GM04504 (cell line): ENCODE results near the gene PRLR.
"Not testable (repeated sequence)": the region's sequence is repeated elsewhere in the genome, so short reads cannot be mapped to it uniquely, and the experiment has no call there.

Source experiments
- DNase-seq: peaks from one replicate; pipeline ENCODE4 v3.0.0-alpha.2; 2012; ENCODE audit warnings: low read depth

Gene PRLR

GRCh38 chr5:35195472-35195852 lies 34.8 kb downstream of the PRLR start:
- no peak for DNase-seq

- no peak for DNase-seq
Observed at GRCh38 chr5:35194635-35195471, 35.4 kb downstream of the PRLR start.

- DNase-seq: no peak
Observed at GRCh38 chr5:35192506-35192905, 37.8 kb downstream of the PRLR start.

GRCh38 chr5:35189801-35190200 lies 40.5 kb downstream of the PRLR start:
- not testable (repeated sequence) for DNase-seq

- no peak for DNase-seq
Observed at GRCh38 chr5:35188031-35188457, 42.2 kb downstream of the PRLR start.

- not testable (repeated sequence) for DNase-seq
Observed at GRCh38 chr5:35187621-35188020, 42.7 kb downstream of the PRLR start.

DNA sequence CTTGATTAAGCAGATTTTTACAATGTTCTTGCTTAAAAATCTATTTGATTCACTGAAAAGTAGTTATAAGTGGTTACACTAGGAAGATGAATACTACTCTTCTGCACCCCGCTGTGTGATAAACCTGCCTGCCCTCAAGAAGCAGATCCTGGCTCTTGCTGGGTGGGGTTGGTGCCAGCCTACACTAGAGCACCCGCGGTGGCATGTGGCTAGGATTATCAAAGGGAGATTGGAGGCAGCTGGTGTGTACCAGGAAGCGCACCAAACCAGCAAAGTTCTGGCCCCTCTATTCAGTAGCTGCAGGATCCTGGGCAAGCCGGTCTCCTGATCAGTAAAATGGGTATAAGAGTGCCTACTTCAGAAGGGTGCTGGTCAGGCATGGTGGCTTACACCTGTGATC lies 43.5 kb downstream of the PRLR start:
- no peak for DNase-seq

DNA sequence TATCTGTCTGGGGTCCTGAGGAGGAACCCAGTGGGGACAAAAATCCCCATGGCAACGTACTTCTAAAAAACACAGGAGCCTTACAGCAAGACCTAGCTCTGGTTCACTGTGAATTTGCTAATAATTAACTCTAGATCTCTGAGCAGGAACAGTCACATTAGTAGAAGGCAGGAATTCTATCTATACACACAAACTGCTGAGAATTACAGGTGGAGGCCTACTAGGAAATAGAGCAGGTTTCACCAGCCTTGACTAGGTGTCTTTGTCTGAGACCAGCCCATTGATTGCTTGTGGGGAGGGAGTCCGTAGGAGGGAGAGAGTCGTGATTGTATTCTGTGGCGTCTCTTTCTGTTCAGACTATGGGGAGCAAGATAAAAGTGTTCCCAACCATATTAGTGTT lies 44.8 kb downstream of the PRLR start:
- DNase-seq: no peak

GRCh38 chr5:35183556-35183955 lies 46.7 kb downstream of the PRLR start:
- no peak for DNase-seq

GRCh38 chr5:35182910-35183535 lies 47.3 kb downstream of the PRLR start:
- peak; percentile 46 for DNase-seq

GRCh38 chr5:35182486-35182885 lies 47.8 kb downstream of the PRLR start:
- no peak for DNase-seq

DNA sequence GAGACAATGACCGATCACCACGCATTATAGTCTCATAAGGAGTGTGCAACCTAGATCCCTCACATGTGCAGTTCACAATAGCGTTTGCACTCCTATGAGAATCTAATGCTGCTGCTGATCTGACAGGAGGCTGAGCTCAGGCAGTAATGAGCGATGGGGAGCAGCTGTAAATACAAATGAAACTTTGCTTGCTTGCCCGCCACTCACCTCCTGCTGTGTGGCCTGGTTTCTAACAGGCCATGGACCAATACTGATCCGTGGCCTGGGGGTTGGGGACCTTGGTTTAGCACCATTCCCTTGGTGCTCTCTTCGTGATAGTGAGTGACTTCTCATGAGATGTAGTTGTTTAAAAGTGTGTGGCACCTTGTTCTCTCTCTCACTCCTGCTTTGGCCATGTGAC lies 50.2 kb downstream of the PRLR start:
- DNase-seq: no peak

DNA sequence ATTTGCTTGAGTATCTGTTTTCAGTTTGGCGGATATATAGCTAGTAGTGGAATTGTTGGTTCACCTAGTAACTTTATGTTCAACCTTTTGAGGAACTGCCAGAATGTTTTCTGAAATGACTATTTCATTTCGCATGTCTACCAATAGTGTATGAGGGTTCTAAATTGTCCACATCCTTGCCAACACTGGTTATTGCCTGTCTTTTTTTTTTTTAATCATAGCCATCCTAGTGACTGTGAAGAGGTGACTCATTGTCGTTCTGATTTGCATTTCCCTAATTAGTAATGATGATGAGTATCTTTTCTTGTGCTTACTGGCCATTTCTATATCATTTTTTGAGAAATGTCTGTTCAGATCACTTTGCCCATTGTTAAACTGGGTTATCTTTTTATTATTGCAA lies 52.5 kb downstream of the PRLR start:
- DNase-seq: no peak

DNA sequence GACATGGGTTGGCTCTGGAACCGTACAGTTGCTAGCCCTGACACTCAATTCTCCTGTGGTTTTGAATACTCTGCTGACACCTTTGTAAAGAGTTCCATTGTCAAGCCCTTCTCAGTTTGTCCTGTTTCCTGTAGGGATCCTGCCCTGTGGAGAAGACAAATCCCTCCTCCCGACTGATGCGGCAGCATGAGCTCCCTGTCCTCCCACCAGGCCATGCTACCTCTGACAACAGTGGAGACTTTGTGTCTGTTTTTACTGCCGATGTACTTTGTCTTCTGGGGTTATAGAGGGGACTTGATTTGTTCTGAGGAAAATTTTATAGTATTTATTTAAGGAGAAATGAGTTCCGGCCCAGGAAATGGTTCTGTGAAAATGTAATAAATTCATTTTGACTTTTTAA lies 57.8 kb downstream of the PRLR start:
- no peak for DNase-seq

DNA sequence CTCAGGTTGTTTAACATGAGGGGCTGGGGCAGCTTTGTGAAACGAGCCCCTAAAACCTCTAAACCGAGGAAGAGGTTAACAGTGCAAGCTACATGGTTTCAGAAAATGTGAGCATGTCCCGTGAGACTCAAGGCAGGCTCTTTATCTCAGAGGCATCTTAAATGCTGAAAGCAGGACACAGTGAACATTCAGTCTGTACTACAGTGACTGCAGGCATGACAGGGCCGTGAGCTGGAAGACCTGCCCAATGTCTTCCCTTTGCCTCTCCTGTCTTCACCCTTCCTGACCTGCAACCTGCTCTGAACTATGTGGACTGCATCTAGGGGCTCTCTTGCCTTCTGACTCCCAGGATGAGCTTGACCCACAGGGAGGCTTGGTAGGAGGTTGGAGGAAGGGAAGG lies 58.3 kb downstream of the PRLR start:
- no peak for DNase-seq

DNA sequence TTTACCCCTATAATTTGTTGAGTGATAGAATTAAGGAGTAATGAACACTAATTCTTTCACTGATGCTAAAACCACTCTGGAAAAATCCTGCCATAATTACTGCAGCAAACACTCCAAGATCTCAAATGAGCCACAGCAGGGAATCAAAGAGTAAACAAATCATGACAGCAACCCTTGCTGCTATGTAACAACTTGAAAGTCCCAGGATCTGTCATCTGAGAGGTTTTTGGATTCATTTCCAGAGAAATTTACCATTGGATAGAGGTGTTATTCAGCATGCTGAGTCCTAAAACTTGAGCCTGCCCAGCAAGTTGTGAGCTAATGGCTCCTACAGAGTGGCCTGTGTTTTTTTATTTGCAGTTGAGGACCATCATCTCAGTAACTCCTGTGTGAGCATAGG lies 59.2 kb downstream of the PRLR start:
- no peak for DNase-seq

DNA sequence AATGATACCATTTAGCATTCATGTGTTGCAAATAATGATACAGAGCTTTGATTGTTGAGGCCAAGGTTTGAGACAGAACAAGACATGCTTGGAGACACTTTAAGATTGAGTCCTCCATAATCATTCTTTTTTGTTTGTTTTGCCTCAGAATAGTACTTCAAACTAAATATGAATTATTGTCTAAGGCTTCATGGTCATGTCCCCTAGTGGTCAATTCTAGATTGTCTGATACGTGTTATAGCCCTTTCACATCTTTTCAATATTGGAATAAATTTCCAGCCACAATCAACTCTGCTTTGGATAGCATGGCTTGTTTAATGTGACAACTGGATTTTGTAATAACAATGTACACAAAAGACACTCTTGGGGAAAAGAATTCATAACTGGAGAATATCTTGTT lies 64.2 kb downstream of the PRLR start:
- DNase-seq: no peak

DNA sequence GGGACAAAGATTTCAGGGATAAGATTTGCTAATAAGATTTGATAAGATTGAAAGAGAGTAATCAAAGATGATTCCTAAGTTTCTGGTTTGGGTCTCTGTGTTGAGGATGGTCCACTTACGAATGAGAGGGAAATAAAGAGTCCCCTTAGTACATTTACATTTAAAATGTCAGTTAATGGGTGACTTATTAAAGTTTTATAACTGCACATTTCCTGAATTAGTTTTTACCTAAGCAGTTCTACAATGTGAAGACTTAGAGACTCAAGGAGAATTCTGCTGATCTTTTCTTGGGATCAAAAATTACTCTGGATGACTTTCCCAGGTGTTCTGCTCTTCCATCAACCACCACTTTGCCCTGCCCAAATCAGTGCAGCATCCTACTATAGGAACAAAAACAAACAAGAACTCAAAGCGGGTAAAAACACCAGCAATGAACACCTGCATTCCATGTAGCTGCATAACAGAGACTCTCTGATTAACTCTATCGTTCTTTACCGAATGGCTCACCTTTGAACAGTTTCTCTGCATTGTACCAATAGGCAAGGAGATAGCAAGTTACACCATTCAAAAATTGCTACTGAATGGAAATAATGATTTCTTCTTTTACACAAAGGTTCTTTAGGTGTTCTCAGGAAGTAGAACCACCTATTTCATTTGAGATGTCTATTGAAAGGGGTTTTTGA lies 65.3 kb downstream of the PRLR start:
- no peak for DNase-seq

GRCh38 chr5:35163710-35164033 lies 66.6 kb downstream of the PRLR start:
- DNase-seq: no peak

DNA sequence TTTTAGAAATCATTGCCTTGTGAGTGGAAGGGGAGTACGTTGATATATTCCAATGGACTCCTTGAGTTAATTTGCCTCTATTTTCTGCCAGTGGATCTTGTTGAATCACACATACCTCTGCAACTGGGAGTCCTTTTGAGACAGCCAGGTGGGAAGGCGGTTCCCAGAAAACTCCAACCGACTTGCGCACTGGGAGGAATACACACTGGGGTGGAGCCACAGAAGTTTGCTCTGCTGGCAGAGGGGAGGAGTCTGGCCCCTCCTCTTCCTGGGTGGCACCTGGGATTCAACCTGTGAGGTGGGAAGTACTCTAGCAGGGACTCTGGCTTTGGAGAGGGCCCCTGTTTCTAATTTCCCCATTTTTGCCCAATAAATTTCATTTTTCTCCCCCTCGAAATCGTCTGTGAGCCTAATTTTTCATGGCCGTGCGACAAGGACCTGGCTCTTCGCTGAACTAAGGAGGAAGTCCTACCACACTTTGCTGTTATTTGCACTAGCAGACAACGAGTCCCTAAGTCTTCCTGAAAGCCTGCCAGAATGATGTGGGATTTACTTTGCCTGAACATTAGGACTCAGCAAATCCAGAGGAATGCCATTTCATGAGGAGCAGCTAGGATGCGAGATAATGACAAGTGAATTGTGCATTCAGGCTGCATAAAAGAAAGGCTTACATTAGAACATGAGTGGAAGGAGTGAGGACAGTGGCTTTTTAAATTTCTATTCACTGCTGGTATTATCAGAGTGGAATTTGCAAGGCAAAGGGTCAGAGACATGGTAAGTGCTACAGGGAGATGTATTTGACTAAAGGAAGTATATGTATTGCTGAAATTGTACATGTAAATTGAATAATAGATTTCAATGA lies 67.2 kb downstream of the PRLR start:
- no peak for DNase-seq

GRCh38 chr5:35161652-35162273 lies 68.5 kb downstream of the PRLR start:
- DNase-seq: no peak
